Hepatocyte (in vitro differentiated cells): ENCODE data around the gene STK11IP.

Source experiments
- EZH2 ChIP-seq: fragments of 200-600 bp; sonication (generic); IDR thresholded peaks from 2 replicates; pipeline ENCODE4 v1.6.1; 2016; ENCODE audit warnings: antibody characterized with exemption, mild to moderate bottlenecking, borderline replicate concordance
- EZH2phosphoT487 ChIP-seq: fragments of 200-600 bp; sonication (generic); IDR thresholded peaks from one replicate; pipeline ENCODE4 v1.6.1; 2018; ENCODE audit warnings: antibody characterized with exemption, mild to moderate bottlenecking, low read depth, moderate library complexity; ENCODE audit not compliant: unreplicated experiment, severe bottlenecking
- TF ChIP-seq, protein P1 (sequence below): fragments of 200-600 bp; sonication (generic); IDR thresholded peaks from 2 replicates; pipeline ENCODE4 v1.5.1; 2016; ENCODE audit warnings: antibody characterized with exemption, mild to moderate bottlenecking; ENCODE audit not compliant: poor library complexity

DNA sequence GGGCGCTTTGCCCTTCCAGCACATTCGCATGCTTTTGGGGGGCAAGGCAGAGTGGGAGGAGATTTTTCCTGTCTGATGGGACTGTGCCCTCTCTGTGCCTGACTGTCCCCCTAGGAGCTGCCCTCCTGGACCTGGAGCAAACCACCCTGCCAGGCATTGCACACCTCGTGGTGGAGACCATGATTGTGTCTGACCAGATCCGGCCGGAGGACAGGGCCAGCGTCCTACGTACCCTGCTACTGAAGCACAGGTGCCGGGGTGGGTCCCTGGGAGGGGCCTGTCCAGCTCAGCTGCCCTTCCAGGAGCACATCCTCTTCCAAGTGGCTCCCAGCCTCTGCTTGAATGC is 35.1 kb downstream of the STK11IP start:
- TF ChIP-seq, protein P1, sequence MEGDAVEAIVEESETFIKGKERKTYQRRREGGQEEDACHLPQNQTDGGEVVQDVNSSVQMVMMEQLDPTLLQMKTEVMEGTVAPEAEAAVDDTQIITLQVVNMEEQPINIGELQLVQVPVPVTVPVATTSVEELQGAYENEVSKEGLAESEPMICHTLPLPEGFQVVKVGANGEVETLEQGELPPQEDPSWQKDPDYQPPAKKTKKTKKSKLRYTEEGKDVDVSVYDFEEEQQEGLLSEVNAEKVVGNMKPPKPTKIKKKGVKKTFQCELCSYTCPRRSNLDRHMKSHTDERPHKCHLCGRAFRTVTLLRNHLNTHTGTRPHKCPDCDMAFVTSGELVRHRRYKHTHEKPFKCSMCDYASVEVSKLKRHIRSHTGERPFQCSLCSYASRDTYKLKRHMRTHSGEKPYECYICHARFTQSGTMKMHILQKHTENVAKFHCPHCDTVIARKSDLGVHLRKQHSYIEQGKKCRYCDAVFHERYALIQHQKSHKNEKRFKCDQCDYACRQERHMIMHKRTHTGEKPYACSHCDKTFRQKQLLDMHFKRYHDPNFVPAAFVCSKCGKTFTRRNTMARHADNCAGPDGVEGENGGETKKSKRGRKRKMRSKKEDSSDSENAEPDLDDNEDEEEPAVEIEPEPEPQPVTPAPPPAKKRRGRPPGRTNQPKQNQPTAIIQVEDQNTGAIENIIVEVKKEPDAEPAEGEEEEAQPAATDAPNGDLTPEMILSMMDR = no peak
- TF ChIP-seq EZH2 = no peak
- TF ChIP-seq EZH2phosphoT487 = no peak
